Endothelial cell of umbilical vein (primary cell): ENCODE measurements around the gene ZMYM4. TPM values are rescaled to one million over a fixed set of nuclear protein-coding genes. Genes with fewer than 3 reads are reported as not detected.

Experiments
- BruUV-seq: library from RNA; stranded (reverse); fragments of 400-500 nt; replicated peaks from 2 replicates; lab custom pipeline; 2021; lab: Mats Ljungman, UMichigan
- CTCF ChIA-PET: fragments of 300-600, 350-600 bp; sonication (Branson Sonifier 250); formaldehyde crosslinking; loops from one replicate; lab custom pipeline; 2021; ENCODE audit warnings: antibody characterized with exemption, inconsistent platforms; lab: Charles Lee
- POLR2A ChIA-PET: fragments of 300-600, 350-600 bp; sonication (Branson Sonifier 250); formaldehyde crosslinking; loops from one replicate; lab custom pipeline; 2021; ENCODE audit warnings: antibody characterized with exemption, inconsistent platforms; lab: Charles Lee
- DNase-seq: peaks from one replicate; pipeline ENCODE4 v3.0.0-alpha.2; 2011; ENCODE audit warnings: low read depth, low spot score
- FAIRE-seq: peaks from 2 replicates; lab custom pipeline; 2011; peaks lifted over from hg19 to GRCh38; lab: Jason Lieb, UNC
- H2AFZ ChIP-seq: 2 replicates; pipeline ENCODE4 v1.6.0; 2012; ENCODE audit warnings: low read depth, low read length, control low read depth, inconsistent platforms
- H3K27ac ChIP-seq: 2 replicates; pipeline ENCODE4 v1.5.1; 2011; ENCODE audit warnings: low read depth, mild to moderate bottlenecking, control low read depth, low read length, moderate library complexity; ENCODE audit not compliant: insufficient read depth
- H3K27me3 ChIP-seq, 2 experiments: 2 replicates each; pipeline versions ENCODE4 v1.6.0 to v1.6.1; 2011; ENCODE audit warnings: low read length in 2 of 2, mixed read lengths in 1 of 2; ENCODE audit not compliant: control insufficient read depth in 2 of 2, insufficient read depth in 2 of 2
- H3K36me3 ChIP-seq, 2 experiments: 2 replicates in 1 of 2; 3 replicates in 1 of 2; pipeline ENCODE4 v1.5.1; 2011; ENCODE audit warnings: low read length in 2 of 2, mild to moderate bottlenecking in 1 of 2, moderate library complexity in 1 of 2; ENCODE audit not compliant: control insufficient read depth in 2 of 2, insufficient read depth in 2 of 2; ENCODE audit errors: extremely low read depth in 1 of 2
- H3K4me1 ChIP-seq: 3 replicates; pipeline ENCODE4 v1.5.1; 2011; ENCODE audit warnings: mild to moderate bottlenecking, low read length; ENCODE audit not compliant: control insufficient read depth, insufficient read depth; ENCODE audit errors: extremely low read depth
- H3K4me2 ChIP-seq: 2 replicates; pipeline ENCODE4 v1.6.1; 2011; ENCODE audit warnings: low read length, control low read depth, mixed read lengths; ENCODE audit not compliant: insufficient read depth
- H3K4me3 ChIP-seq, 3 experiments: fragments of 200-600 bp in 1 of 3; sonication (generic), shearing (Covaris generic) in 1 of 3; replicated peaks in 1 of 3; 2 replicates each; pipeline ENCODE4 v1.5.1; 2011 to 2016; ENCODE audit warnings: control low read depth in 3 of 3, low read length in 3 of 3, mild to moderate bottlenecking in 2 of 3, inconsistent platforms in 1 of 3, low read depth in 1 of 3, moderate library complexity in 1 of 3; ENCODE audit not compliant: insufficient read depth in 1 of 3
- H3K79me2 ChIP-seq: 2 replicates; pipeline ENCODE4 v1.6.0; 2012; ENCODE audit warnings: low read length, inconsistent platforms; ENCODE audit not compliant: control insufficient read depth, insufficient read depth
- H3K9ac ChIP-seq: replicated peaks from 2 replicates; pipeline ENCODE3; 2011; ENCODE audit warnings: low read length, control low read depth; ENCODE audit not compliant: insufficient read depth; ENCODE audit errors: extremely low read depth
- H3K9me1 ChIP-seq: replicated peaks from 3 replicates; pipeline ENCODE4 v1.6.0; 2011; ENCODE audit warnings: mild to moderate bottlenecking, low read length; ENCODE audit not compliant: control insufficient read depth, insufficient read depth; ENCODE audit errors: extremely low read depth
- H3K9me3 ChIP-seq: replicated peaks from 2 replicates; pipeline ENCODE4 v1.5.1; 2012; ENCODE audit warnings: low read length, inconsistent platforms; ENCODE audit not compliant: control insufficient read depth, insufficient read depth
- H4K20me1 ChIP-seq: replicated peaks from 2 replicates; pipeline ENCODE3; 2011; ENCODE audit warnings: mild to moderate bottlenecking, low read length; ENCODE audit not compliant: control insufficient read depth, insufficient read depth; ENCODE audit errors: extremely low read depth
- FOS ChIP-seq: IDR thresholded peaks from 2 replicates; pipeline ENCODE4 v1.6.1; 2011; ENCODE audit warnings: mild to moderate bottlenecking, low read length, moderate library complexity, borderline replicate concordance; ENCODE audit not compliant: insufficient read depth
- MYC ChIP-seq: IDR thresholded peaks from one replicate; pipeline ENCODE4 v1.6.1; 2011; ENCODE audit warnings: mild to moderate bottlenecking, low read depth, low read length
- POLR2A ChIP-seq: IDR thresholded peaks from 2 replicates; pipeline ENCODE4 v1.6.1; 2012; ENCODE audit warnings: low read depth, mild to moderate bottlenecking, control low read depth, low read length
- dilution Hi-C: fragments of 300-500 bp; cut with MboI; formaldehyde crosslinking; loops from one replicate; pipeline ENCODE4 v1.15.0; 2019; ENCODE audit warnings: low sequenced_read_pairs; ENCODE audit not compliant: extremely low pct_ligation_motif_present
- intact Hi-C: fragments of 100-400 bp; cut with micrococcal nuclease; formaldehyde crosslinking; loops from one replicate; pipeline ENCODE4 v1.10.0; 2022
- polyA plus RNA-seq, 4 experiments: library from polyadenylated mRNA; depleted of rRNA in 3 of 4; stranded (reverse) in 3 of 4; unstranded in 1 of 4; fragments of >200 nt; gene quantifications; 2 replicates each; pipeline versions ENCODE4 v1.2.1 to v1.2.3, GENCODE V29; 2011 to 2012; ENCODE audit warnings: missing spikeins in 1 of 4
- total RNA-seq: library from RNA; stranded (reverse); gene quantifications from 2 replicates; pipeline ENCODE4 v1.2.3, GENCODE V29; 2021
- TF ChIP-seq, protein P1 (sequence below), 2 donors: IDR thresholded peaks; 1 replicate in 1 of 2; 2 replicates in 1 of 2; pipeline ENCODE4 v1.5.1; 2011; ENCODE audit warnings: low read length in 2 of 2, mild to moderate bottlenecking in 2 of 2, moderate library complexity in 2 of 2, control low read depth in 1 of 2, inconsistent platforms in 1 of 2, low read depth in 1 of 2; ENCODE audit not compliant: insufficient read depth in 1 of 2; ENCODE audit errors: extremely low read depth in 1 of 2

Gene ZMYM4
- total and polyA plus RNA-seq, 2 donors (not counting 3 experiments of a cell fraction or from before 2014, with no cell fraction given), result 15.3 to 65.0 TPM

- TF ChIP-seq, protein P1, sequence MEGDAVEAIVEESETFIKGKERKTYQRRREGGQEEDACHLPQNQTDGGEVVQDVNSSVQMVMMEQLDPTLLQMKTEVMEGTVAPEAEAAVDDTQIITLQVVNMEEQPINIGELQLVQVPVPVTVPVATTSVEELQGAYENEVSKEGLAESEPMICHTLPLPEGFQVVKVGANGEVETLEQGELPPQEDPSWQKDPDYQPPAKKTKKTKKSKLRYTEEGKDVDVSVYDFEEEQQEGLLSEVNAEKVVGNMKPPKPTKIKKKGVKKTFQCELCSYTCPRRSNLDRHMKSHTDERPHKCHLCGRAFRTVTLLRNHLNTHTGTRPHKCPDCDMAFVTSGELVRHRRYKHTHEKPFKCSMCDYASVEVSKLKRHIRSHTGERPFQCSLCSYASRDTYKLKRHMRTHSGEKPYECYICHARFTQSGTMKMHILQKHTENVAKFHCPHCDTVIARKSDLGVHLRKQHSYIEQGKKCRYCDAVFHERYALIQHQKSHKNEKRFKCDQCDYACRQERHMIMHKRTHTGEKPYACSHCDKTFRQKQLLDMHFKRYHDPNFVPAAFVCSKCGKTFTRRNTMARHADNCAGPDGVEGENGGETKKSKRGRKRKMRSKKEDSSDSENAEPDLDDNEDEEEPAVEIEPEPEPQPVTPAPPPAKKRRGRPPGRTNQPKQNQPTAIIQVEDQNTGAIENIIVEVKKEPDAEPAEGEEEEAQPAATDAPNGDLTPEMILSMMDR (IDR thresholded peaks at IDR 0.05; ENCODE audit: extremely low read depth in 1 of 2, insufficient read depth in 1 of 2, low read depth in 1 of 2, low read length in 2 of 2), result no peak
- TF ChIP-seq MYC (no peak), POLR2A (no peak), FOS (no peak)
- H3K27me3 ChIP-seq, result no peaks in the 10 kb centered on the region
- no peaks in the 10 kb centered on the region for H4K20me1 ChIP-seq
- no TSS peak for BruUV-seq
- dilution Hi-C loops, result no loop called here
- no peak overlapping the region for H3K27ac ChIP-seq
- no peaks in the 10 kb centered on the region for H3K36me3 ChIP-seq
- H3K79me2 ChIP-seq, result no peaks in the 10 kb centered on the region
- H2AFZ ChIP-seq, result no peak overlapping the region
- no peaks in the 10 kb centered on the region for H3K9me3 ChIP-seq
- H3K9me1 ChIP-seq, result no peaks in the 10 kb centered on the region
- H3K4me2 ChIP-seq, result no peak overlapping the region
- intact Hi-C loops, result no loop called here
- DNase-seq, result no peak
- no peaks in the 10 kb centered on the region for H3K4me1 ChIP-seq
- no peak overlapping the region for H3K9ac ChIP-seq
- no peak overlapping the region for H3K4me3 ChIP-seq
- no peak for FAIRE-seq
- POLR2A ChIA-PET, result no interaction called here
- CTCF ChIA-PET, result no interaction called here
Measured at GRCh38 chr1:35259561-35259960, 8.9 kb upstream of the ZMYM4 start.

DNA sequence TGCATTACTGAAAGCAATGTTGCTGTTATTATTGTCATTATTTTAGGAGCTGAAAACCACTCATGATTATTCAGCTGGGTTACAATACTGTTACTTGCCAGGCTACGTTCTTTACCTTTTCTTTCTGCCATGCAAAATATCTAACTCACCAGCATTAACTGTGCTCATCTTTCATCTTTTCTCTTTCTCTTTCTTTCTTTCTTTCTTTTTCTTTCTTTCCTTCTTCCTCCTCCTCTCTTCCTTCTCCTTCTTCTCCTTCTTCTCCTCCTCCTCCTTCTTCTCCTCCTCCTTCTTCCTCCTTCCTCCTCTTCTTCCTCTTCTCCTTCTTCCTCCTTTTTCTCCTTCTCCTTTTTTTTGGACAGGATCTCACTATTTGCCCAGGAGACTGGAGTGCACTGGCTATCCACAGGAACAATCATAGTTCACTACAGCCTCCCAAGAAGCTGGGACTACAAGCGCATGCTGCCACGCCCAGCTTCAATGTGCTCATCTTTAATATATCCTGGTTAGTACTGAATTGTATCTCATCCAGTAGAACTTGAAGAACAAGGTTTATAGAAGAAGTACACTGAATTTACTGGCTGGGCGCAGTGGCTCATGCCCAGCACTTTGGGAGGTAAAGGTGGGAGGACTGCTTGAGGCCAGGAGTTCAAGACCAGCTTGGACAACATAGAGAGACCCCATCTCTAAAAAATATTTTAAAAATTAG is 6.9 kb upstream of the ZMYM4 start:
- no peaks in the 10 kb centered on the region for H3K9me1 ChIP-seq
- intact Hi-C loops (no loop called here), dilution Hi-C loops (no loop called here)
- no peaks in the 10 kb centered on the region for H4K20me1 ChIP-seq
- no peaks in the 10 kb centered on the region for H3K9me3 ChIP-seq
- H3K79me2 ChIP-seq, result no peaks in the 10 kb centered on the region
- DNase-seq, result no peak
- CTCF ChIA-PET, result interaction anchor here (0.6 to 1.2 kb wide), 2 partner anchors 23 to 27 kb away, joined by 3 read pairs; no protein-coding TSS in a partner anchor
- no peaks in the 10 kb centered on the region for H3K36me3 ChIP-seq
- no peak for TF ChIP-seq POLR2A
- no peaks in the 10 kb centered on the region for H3K4me1 ChIP-seq
- no peak overlapping the region for H3K4me2 ChIP-seq
- POLR2A ChIA-PET, result no interaction called here
- H3K9ac ChIP-seq, result no peak overlapping the region
- BruUV-seq, result no TSS peak
- H3K27me3 ChIP-seq, result peaks cover 0 to 2% of the 10 kb centered on the region in 2 experiments
- H3K27ac ChIP-seq, result no peak overlapping the region
- no peak overlapping the region for H3K4me3 ChIP-seq
- H2AFZ ChIP-seq, result no peak overlapping the region
- FAIRE-seq, result no peak
